Heart right ventricle (tissue), 16 donors: ENCODE results near the gene COL4A2. TPM values are rescaled to one million over a fixed set of nuclear protein-coding genes. Genes with fewer than 3 reads are reported as not detected.

Source experiments
- ATAC-seq, 8 donors: fragments of 200-7000 bp; cut with Tn5 transposase; one replicate each; pipeline ENCODE4 v1.9.1; 2020; ENCODE audit warnings: mild to moderate bottlenecking in 8 of 8, moderate library complexity in 8 of 8, moderate number of reproducible peaks in 1 of 8
- DNase-seq, 2 donors: peaks; one replicate each; pipeline ENCODE4 v3.0.0-alpha.2; 2020
- H3K27ac ChIP-seq, 10 donors: fragments of 200-600 bp; sonication (generic) in 2 of 10; one replicate each; pipeline versions ENCODE4 v1.5.0 to v1.8.0; 2020 to 2022; ENCODE audit warnings: mild to moderate bottlenecking in 3 of 10
- H3K27me3 ChIP-seq, 7 donors: fragments of 200-600 bp; one replicate each; pipeline ENCODE4 v1.8.0; 2021 to 2022; ENCODE audit warnings: mild to moderate bottlenecking in 2 of 7
- H3K36me3 ChIP-seq, 9 donors: fragments of 200-600 bp; sonication (generic) in 1 of 9; one replicate each; pipeline versions ENCODE4 v1.5.0 to v1.8.0; 2020 to 2022; ENCODE audit warnings: mild to moderate bottlenecking in 2 of 9
- H3K4me1 ChIP-seq, 9 donors: fragments of 200-600 bp; sonication (generic) in 1 of 9; one replicate each; pipeline versions ENCODE4 v1.5.0 to v1.8.0; 2020 to 2022; ENCODE audit warnings: mild to moderate bottlenecking in 4 of 9
- H3K4me3 ChIP-seq, 10 donors: fragments of 200-600 bp; sonication (generic) in 2 of 10; one replicate each; pipeline versions ENCODE4 v1.5.0 to v1.8.0; 2020 to 2022; ENCODE audit warnings: mild to moderate bottlenecking in 7 of 10, moderate library complexity in 2 of 10
- H3K9me3 ChIP-seq, 11 donors: fragments of 200-600 bp in 10 of 11; sonication (generic) in 2 of 11; one replicate each; pipeline versions ENCODE4 v1.5.0 to v1.8.0; 2013 to 2022; ENCODE audit warnings: mild to moderate bottlenecking in 2 of 11, control low read depth in 1 of 11, moderate library complexity in 1 of 11
- CTCF ChIP-seq, 9 donors: fragments of 200-600 bp; sonication (generic) in 2 of 9; IDR thresholded peaks; one replicate each; pipeline versions ENCODE4 v1.5.0 to v1.8.0; 2021 to 2022; ENCODE audit warnings: antibody characterized with exemption in 9 of 9, mild to moderate bottlenecking in 5 of 9, moderate library complexity in 1 of 9
- WGBS, 2 donors: extraction: QIAGEN DNeasy Blood & Tissue Kit; methylation state at CpG; one replicate each; pipeline ENCODE4 v1.1.7; 2013; ENCODE audit warnings: inconsistent platforms in 1 of 2; 5-methylcytosine and 5-hydroxymethylcytosine counted together
- intact Hi-C, 10 donors: fragments of 100-400 bp; cut with DNase I; formaldehyde crosslinking; loops; one replicate each; pipeline versions ENCODE4 v1.11.1 to v1.14.2; 2022
- polyA plus RNA-seq, 2 donors: library from polyadenylated mRNA; stranded (reverse); fragments of 200-250 nt; gene quantifications; one replicate each; pipeline ENCODE4 v1.2.3, GENCODE V29; 2013
- total RNA-seq, 10 donors: library from RNA; stranded (reverse); fragmentation: NEBNext Ultra II Directional in 3 of 10; extraction: Animal tissue kit (Norgen Biotek cat#: 25700) in 3 of 10; gene quantifications; one replicate each; pipeline versions ENCODE4 v1.2.1 to v1.2.4, GENCODE V29; 2021 to 2023
- donor health status: Arrhythmogenic right ventricular cardiomyopathy.
- donor health status: ischemic (EF 13 %, LVEDD 7.1; RV severe dilation, severe dysfunction).
- donor health status: healthy with polysubstance abuse.
- donor health status: DM: no; HTN: yes; CAD: no.
- donor health status: DM: no; HTN: no; CAD: no.
- donor health status: ischemic (EF 25% LVEDD 6.9; RV normal size, moderate dysfunction).
- donor health status: ischemic (EF 25% LVEDD 5.7; RV mildly dilated, moderate dysfunction).
- donor health status: healthy.
- donor health status: DM: yes; HTN: yes; CAD: no.
- donor health status: Ischemic cardiomyopathy.
- donor health status: ischemic (EF 35%, LVEDD 5.7; RV mildly dilated, moderate dysfunction).
- donor health status: nonischemic (EF 11% LVEDD 7.7; RV severe dilation, severe dysfunction).
- donor health status: DM: yes; HTN: yes; CAD: no.
- donor health status: PGD.
- donor health status: ischemic (EF 29% LVEDD 5.4; RV normal size, mild dysfunction).
- donor health status: nonischemic (EF 23%, LVEDD 6.1; RV moderate dilation, normal function).

The COL4A2 gene
- total and polyA plus RNA-seq, 12 donors: 81.7 to 301 (median 128) TPM

- TF ChIP-seq CTCF (IDR thresholded peaks at IDR 0.05): no peak
- intact Hi-C loops: loop anchor here in 1 of 10 donors (5.0 kb wide), 1 partner anchor 216 kb away; no protein-coding TSS in a partner anchor
- Histone ChIP-seq H3K9me3 (no peaks in the 10 kb centered on the region), H3K36me3 (peaks cover 4 to 100% (median 58%) of the 10 kb centered on the region in 9 donors), H3K27ac (peak overlapping the region in 1 of 10 donors; percentile 15), H3K27me3 (no peaks in the 10 kb centered on the region), H3K4me3 (no peak overlapping the region), H3K4me1 (peaks cover 0 to 24% (median 3%) of the 10 kb centered on the region in 9 donors)
- ATAC-seq: no peak
- 93 to 95% methylated on average over 16 of the region's 16 CpGs for WGBS, 2 donors
- DNase-seq: no peak
These were observed 131.7 kb downstream of the COL4A2 start for GRCh38 chr13:110438776-110439175.

- ATAC-seq (no peak), DNase-seq (no peak)
- Histone ChIP-seq H3K27me3 (no peaks in the 10 kb centered on the region), H3K9me3 (no peaks in the 10 kb centered on the region), H3K4me3 (no peak overlapping the region), H3K36me3 (peaks cover 4 to 100% (median 57%) of the 10 kb centered on the region in 9 donors), H3K4me1 (peaks cover 0 to 24% (median 3%) of the 10 kb centered on the region in 9 donors), H3K27ac (no peak overlapping the region)
- intact Hi-C loops: loop anchor here in 2 of 10 donors (5.0 kb wide), 1 partner anchor 219 kb away; no protein-coding TSS in a partner anchor
- no peak for TF ChIP-seq CTCF (IDR thresholded peaks at IDR 0.05)
- 89 to 92% methylated on average over 17 of the region's 17 CpGs for WGBS, 2 donors
These were observed 134.1 kb downstream of the COL4A2 start for GRCh38 chr13:110440946-110441731.

- H3K27ac ChIP-seq: peak overlapping the region in 3 of 10 donors; percentile 25 to 44 (median 34)
- ATAC-seq (no peak), DNase-seq (no peak)
- intact Hi-C loops: loop anchor here in 2 of 10 donors (5.0 kb wide), 1 partner anchor 221 kb away; no protein-coding TSS in a partner anchor
- no peak for TF ChIP-seq CTCF (IDR thresholded peaks at IDR 0.05)
- H3K27me3 ChIP-seq: no peaks in the 10 kb centered on the region
- peaks cover 4 to 100% (median 61%) of the 10 kb centered on the region in 9 donors for H3K36me3 ChIP-seq
- 68 to 76% methylated on average over 10 of the region's 10 CpGs for WGBS, 2 donors
- no peak overlapping the region for H3K4me3 ChIP-seq
- no peaks in the 10 kb centered on the region for H3K9me3 ChIP-seq
- H3K4me1 ChIP-seq: peaks cover 0 to 20% (median 3%) of the 10 kb centered on the region in 9 donors
These were observed 136.0 kb downstream of the COL4A2 start for GRCh38 chr13:110442930-110443621.

- no peaks in the 10 kb centered on the region for H3K9me3 ChIP-seq
- ATAC-seq: peak in 4 of 8 donors; percentile 4 to 29 (median 11)
- WGBS, 2 donors: 78 to 82% methylated on average over 12 of the region's 12 CpGs
- no peak for DNase-seq
- H3K27ac ChIP-seq: peak overlapping the region in 6 of 10 donors; percentile 6 to 44 (median 30)
- peaks cover 3 to 100% (median 55%) of the 10 kb centered on the region in 9 donors for H3K36me3 ChIP-seq
- H3K4me3 ChIP-seq: no peak overlapping the region
- intact Hi-C loops: loop anchor here in 3 of 10 donors (1.0 to 5.0 kb wide), 2 partner anchors 221 kb away; no protein-coding TSS in a partner anchor
- H3K27me3 ChIP-seq: no peaks in the 10 kb centered on the region
- TF ChIP-seq CTCF (IDR thresholded peaks at IDR 0.05): no peak
- H3K4me1 ChIP-seq: peaks cover 0 to 20% (median 3%) of the 10 kb centered on the region in 9 donors
These were observed 136.6 kb downstream of the COL4A2 start for GRCh38 chr13:110443622-110444225.
